H9 (cell line): Measurements from ENCODE around the gene TRIM17. TPM values are rescaled to one million over a fixed set of nuclear protein-coding genes. Genes with fewer than 3 reads are reported as not detected.

Experiments used
- DNase-seq: peaks from one replicate; pipeline ENCODE4 v3.0.0-alpha.2; 2017
- H2AFZ ChIP-seq: one replicate; pipeline ENCODE4 v1.6.1; 2013; ENCODE audit warnings: mild to moderate bottlenecking, low read length, control low read depth, moderate library complexity
- H2AK5ac ChIP-seq: 2 replicates; pipeline ENCODE4 v1.6.1; 2013; ENCODE audit warnings: low read length, control low read depth, mixed read lengths; ENCODE audit not compliant: insufficient read length
- H2BK120ac ChIP-seq: one replicate; pipeline ENCODE4 v1.6.1; 2013; ENCODE audit warnings: low read depth, mild to moderate bottlenecking, low read length, control low read depth, inconsistent platforms; ENCODE audit not compliant: poor library complexity, severe bottlenecking
- H2BK12ac ChIP-seq: 2 replicates; pipeline ENCODE4 v1.6.1; 2013; ENCODE audit warnings: low read length, control low read depth, mixed read lengths, low read depth; ENCODE audit not compliant: insufficient read length
- H2BK15ac ChIP-seq: 2 replicates; pipeline ENCODE4 v1.6.1; 2013; ENCODE audit warnings: low read depth, low read length, control low read depth
- H2BK20ac ChIP-seq: one replicate; pipeline ENCODE4 v1.6.1; 2013; ENCODE audit warnings: low read depth, mild to moderate bottlenecking, low read length, control low read depth, inconsistent platforms; ENCODE audit not compliant: poor library complexity, severe bottlenecking
- H2BK5ac ChIP-seq: 2 replicates; pipeline ENCODE4 v1.6.1; 2013; ENCODE audit warnings: low read length, control low read depth, mixed read lengths; ENCODE audit not compliant: insufficient read length
- H3K14ac ChIP-seq: 2 replicates; pipeline ENCODE4 v1.6.1; 2013; ENCODE audit warnings: low read length, control low read depth; ENCODE audit not compliant: insufficient read depth
- H3K18ac ChIP-seq: 2 replicates; pipeline ENCODE4 v1.6.1; 2013; ENCODE audit warnings: low read depth, mild to moderate bottlenecking, mixed read lengths, low read length, control low read depth; ENCODE audit not compliant: insufficient read length
- H3K23ac ChIP-seq: 2 replicates; pipeline ENCODE4 v1.6.1; 2013; ENCODE audit warnings: low read length, control low read depth, mixed read lengths, low read depth; ENCODE audit not compliant: insufficient read length
- H3K23me2 ChIP-seq: 2 replicates; pipeline ENCODE4 v1.6.1; 2013; ENCODE audit warnings: low read depth, mild to moderate bottlenecking, mixed read lengths, low read length, control low read depth; ENCODE audit not compliant: insufficient read length, poor library complexity, severe bottlenecking
- H3K27ac ChIP-seq: 2 replicates; pipeline ENCODE4 v1.5.1; 2013; ENCODE audit warnings: low read length, control low read depth, mixed read lengths, low read depth; ENCODE audit not compliant: insufficient read length
- H3K27me3 ChIP-seq: 2 replicates; pipeline ENCODE4 v1.6.1; 2013; ENCODE audit warnings: low read length, control low read depth, inconsistent platforms; ENCODE audit not compliant: insufficient read depth
- H3K4ac ChIP-seq: 2 replicates; pipeline ENCODE4 v1.6.1; 2013; ENCODE audit warnings: low read depth, mild to moderate bottlenecking, control low read depth, inconsistent platforms, low read length, moderate library complexity
- H3K4me1 ChIP-seq: 2 replicates; pipeline ENCODE4 v1.6.1; 2013; ENCODE audit warnings: low read length, control low read depth, inconsistent platforms; ENCODE audit not compliant: insufficient read depth
- H3K4me2 ChIP-seq: 2 replicates; pipeline ENCODE4 v1.6.1; 2013; ENCODE audit warnings: low read length, control low read depth, mixed read lengths; ENCODE audit not compliant: insufficient read length, insufficient read depth
- H3K56ac ChIP-seq: 2 replicates; pipeline ENCODE4 v1.6.1; 2013; ENCODE audit warnings: low read depth, mild to moderate bottlenecking, mixed read lengths, low read length, control low read depth; ENCODE audit not compliant: insufficient read length
- H3K79me1 ChIP-seq: 2 replicates; pipeline ENCODE4 v1.6.1; 2013; ENCODE audit warnings: low read depth, mild to moderate bottlenecking, moderate library complexity, low read length, control low read depth, inconsistent platforms; ENCODE audit not compliant: insufficient read depth, poor library complexity, severe bottlenecking
- H3K79me2 ChIP-seq: 2 replicates; pipeline ENCODE4 v1.6.1; 2013; ENCODE audit warnings: low read length, control low read depth, inconsistent platforms; ENCODE audit not compliant: insufficient read depth
- H3K9ac ChIP-seq: 2 replicates; pipeline ENCODE4 v1.6.1; 2013; ENCODE audit warnings: low read length, control low read depth, mixed read lengths; ENCODE audit not compliant: insufficient read length; ENCODE audit errors: extremely low read depth
- H3K9me3 ChIP-seq: one replicate; pipeline ENCODE4 v1.6.1; 2013; ENCODE audit warnings: low read depth, low read length, inconsistent platforms; ENCODE audit not compliant: control insufficient read depth
- H3T11ph ChIP-seq: one replicate; pipeline ENCODE4 v1.6.1; 2013; ENCODE audit warnings: mild to moderate bottlenecking, low read length, control low read depth, inconsistent platforms
- H4K20me1 ChIP-seq: one replicate; pipeline ENCODE4 v1.6.1; 2013; ENCODE audit not compliant: control insufficient read depth, insufficient read length, insufficient read depth
- H4K5ac ChIP-seq: 2 replicates; pipeline ENCODE4 v1.6.1; 2013; ENCODE audit warnings: low read depth, mild to moderate bottlenecking, mixed read lengths, low read length, control low read depth; ENCODE audit not compliant: insufficient read length
- H4K8ac ChIP-seq: replicated peaks from 2 replicates; pipeline ENCODE4 v1.6.1; 2013; ENCODE audit warnings: low read length, control low read depth, mixed read lengths, low read depth; ENCODE audit not compliant: insufficient read length
- H4K91ac ChIP-seq: 2 replicates; pipeline ENCODE4 v1.6.1; 2013; ENCODE audit warnings: low read depth, mild to moderate bottlenecking, moderate library complexity, mixed read lengths, low read length, control low read depth; ENCODE audit not compliant: insufficient read length
- H3K27ac Mint-ChIP-seq, 3 experiments: 2 replicates in 2 of 3; 3 replicates in 1 of 3; pipeline ENCODE4 v1.8.0; 2020 to 2021; ENCODE audit warnings: mixed read lengths in 3 of 3, mild to moderate bottlenecking in 1 of 3, moderate library complexity in 1 of 3
- H3K27me3 Mint-ChIP-seq: 2 replicates; pipeline ENCODE4 v1.8.0; 2021; ENCODE audit warnings: low read depth, mild to moderate bottlenecking, moderate library complexity, mixed read lengths
- H3K36me3 Mint-ChIP-seq, 3 experiments: 2 replicates in 2 of 3; 3 replicates in 1 of 3; pipeline ENCODE4 v1.8.0; 2020 to 2021; ENCODE audit warnings: low read depth in 3 of 3, mixed read lengths in 3 of 3; ENCODE audit not compliant: insufficient read depth in 1 of 3
- H3K4me1 Mint-ChIP-seq, 2 experiments: 2 replicates each; pipeline ENCODE4 v1.8.0; 2020; ENCODE audit warnings: mixed read lengths in 2 of 2
- H3K4me3 Mint-ChIP-seq, 2 experiments: 2 replicates in 1 of 2; 3 replicates in 1 of 2; pipeline ENCODE4 v1.8.0; 2020 to 2021; ENCODE audit warnings: mild to moderate bottlenecking in 2 of 2, mixed read lengths in 2 of 2, moderate library complexity in 1 of 2
- H3K9me3 Mint-ChIP-seq, 2 experiments: 2 replicates in 1 of 2; 3 replicates in 1 of 2; pipeline ENCODE4 v1.8.0; 2020; ENCODE audit warnings: mild to moderate bottlenecking in 2 of 2, mixed read lengths in 2 of 2, moderate library complexity in 1 of 2
- CTCF ChIP-seq: fragments of 200-600 bp; sonication (generic); conservative IDR thresholded peaks from 3 replicates; pipeline ENCODE4 v1.8.0; 2021; ENCODE audit warnings: antibody characterized with exemption, mild to moderate bottlenecking
- WGBS: extraction: QIAGEN DNeasy Blood & Tissue Kit; methylation state at CpG from one replicate; pipeline ENCODE4 v1.1.7; 2013; ENCODE audit warnings: missing lambda C conversion rate, low lambda C conversion rate, mixed read lengths; ENCODE audit not compliant: insufficient read length; ENCODE audit errors: extremely low coverage; 5-methylcytosine and 5-hydroxymethylcytosine counted together
- total RNA-seq: library from RNA; stranded (reverse); gene quantifications from 2 replicates; pipeline ENCODE4 v1.2.1, GENCODE V29; 2021

TRIM17 gene
- total RNA-seq, 1 experiment from 2014 or later = 2.8 TPM

DNA sequence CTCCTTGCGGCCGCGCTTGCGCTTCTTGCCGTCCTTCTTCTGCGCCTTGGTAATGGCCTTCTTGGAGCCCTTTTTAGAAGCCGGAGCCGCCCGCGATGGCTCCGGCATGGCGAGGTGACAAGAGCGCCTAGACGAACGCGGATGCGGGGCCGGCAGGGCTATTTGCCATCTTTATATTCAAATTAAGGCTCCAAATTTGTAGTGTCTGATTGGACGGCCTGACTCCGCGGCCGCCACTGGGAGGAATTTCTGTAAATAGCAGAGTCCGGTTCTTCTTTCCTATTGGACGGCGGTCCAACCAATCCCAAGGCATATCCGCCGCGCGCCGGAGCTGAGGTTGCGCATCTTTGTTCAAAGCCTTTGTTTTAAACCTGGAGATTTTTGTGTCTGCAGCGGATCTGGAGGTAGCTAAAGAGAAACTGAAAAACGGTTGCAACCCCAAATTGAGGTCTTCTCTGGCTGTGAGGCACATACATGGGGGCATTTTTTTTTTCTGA, 47.9 kb upstream of the TRIM17 start:
- H2BK20ac ChIP-seq = no peak overlapping the region
- no CpG with 5 or more reads among the region's 33 CpGs for WGBS
- H3K36me3 Mint-ChIP-seq = no peaks in the 10 kb centered on the region
- H3K27me3 ChIP-seq = peaks cover 25% of the 10 kb centered on the region; the same call in 1 of the 2 replicates
- H3K4me1 ChIP-seq = no peaks in the 10 kb centered on the region
- peak overlapping the region; percentile 92 for H3K4me2 ChIP-seq
- H3T11ph ChIP-seq = no peak overlapping the region
- H3K27ac ChIP-seq = no peak overlapping the region
- no peak overlapping the region for H4K5ac ChIP-seq
- no peak overlapping the region for H3K14ac ChIP-seq
- H3K9me3 Mint-ChIP-seq = no peaks in the 10 kb centered on the region; a peak in 1 of 5 replicates
- no peaks in the 10 kb centered on the region for H3K9me3 ChIP-seq
- no peaks in the 10 kb centered on the region for H3K79me2 ChIP-seq
- no peak overlapping the region for H3K23ac ChIP-seq
- peaks cover 8% of the 10 kb centered on the region for H3K23me2 ChIP-seq
- H4K20me1 ChIP-seq = no peaks in the 10 kb centered on the region
- H2BK12ac ChIP-seq = no peak overlapping the region
- peaks cover 16 to 37% of the 10 kb centered on the region in 2 experiments for H3K4me1 Mint-ChIP-seq
- no peak overlapping the region for H3K18ac ChIP-seq
- H3K27ac Mint-ChIP-seq = peak overlapping the region; percentile 47 to 97 (median 93); a peak in 5 of 7 replicates
- H2AK5ac ChIP-seq = no peak overlapping the region
- no peak overlapping the region for H2AFZ ChIP-seq
- DNase-seq = peak; percentile 94
- peaks cover 96% of the 10 kb centered on the region for H3K27me3 Mint-ChIP-seq
- H3K4me3 Mint-ChIP-seq = peak overlapping the region; percentile 68 to 92
- no peak overlapping the region for H4K8ac ChIP-seq
- H2BK15ac ChIP-seq = no peak overlapping the region
- no peak overlapping the region for H2BK120ac ChIP-seq
- H3K4ac ChIP-seq = no peak overlapping the region
- H2BK5ac ChIP-seq = no peak overlapping the region
- H3K79me1 ChIP-seq = no peaks in the 10 kb centered on the region
- no peak overlapping the region for H4K91ac ChIP-seq
- no peak for TF ChIP-seq CTCF
- no peak overlapping the region for H3K56ac ChIP-seq
- H3K9ac ChIP-seq = no peak overlapping the region
